OCI-LY1 (cell line): ENCODE results near the gene PRKCB.

Experiments
- CTCF ChIP-seq: fragments of 200-600 bp; sonication (generic), shearing (Covaris generic); IDR thresholded peaks from 2 replicates; pipeline ENCODE4 v1.5.1; 2017; ENCODE audit warnings: mild to moderate bottlenecking, antibody characterized with exemption, low read length, moderate library complexity, mixed read lengths
- EZH2 ChIP-seq: fragments of 200-600 bp; sonication (generic), shearing (Covaris generic); IDR thresholded peaks from 2 replicates; pipeline ENCODE4 v1.8.0; 2017; ENCODE audit warnings: borderline replicate concordance, mixed run types, mild to moderate bottlenecking, antibody characterized with exemption, low read length, moderate library complexity, mixed read lengths

DNA sequence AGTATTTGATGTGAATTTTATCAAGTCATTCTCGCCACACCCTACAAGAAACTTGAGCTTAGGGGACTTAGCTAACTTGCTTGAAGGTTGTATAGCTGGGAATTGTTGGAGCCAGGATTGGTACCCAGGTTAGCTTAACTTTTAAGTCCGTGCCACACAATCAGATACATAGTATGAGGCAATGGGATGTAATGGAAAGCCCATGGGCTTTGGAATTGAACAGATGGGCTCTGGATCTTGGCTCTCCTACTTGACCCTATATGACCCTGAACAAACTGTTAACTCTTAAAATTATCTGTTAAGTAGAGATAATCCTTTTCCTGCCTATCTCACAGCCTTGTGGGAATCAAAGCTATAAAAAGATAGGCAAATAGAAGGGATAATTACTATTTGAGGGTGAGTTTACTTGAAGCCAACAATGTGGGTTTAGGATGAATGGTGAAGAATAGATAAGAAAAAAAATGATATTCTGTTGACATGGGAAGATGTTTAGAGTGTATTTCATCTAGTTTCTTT lies 368.4 kb downstream of the PRKCB start:
- TF ChIP-seq CTCF = no peak
- TF ChIP-seq EZH2 = no peak
